ENCODE results near the gene CRYBB3. TPM values are rescaled to one million over a fixed set of nuclear protein-coding genes. Genes with fewer than 3 reads are reported as not detected.
A peak's percentile ranks its signal among the peaks of the same experiment; 100 is the strongest.
"Not testable (repeated sequence)": the region's sequence is repeated elsewhere in the genome, so short reads cannot be mapped to it uniquely, and the experiment has no call there.

CRYBB3 gene
- total RNA-seq, 1 donor from 2014 or later = not detected

DNA sequence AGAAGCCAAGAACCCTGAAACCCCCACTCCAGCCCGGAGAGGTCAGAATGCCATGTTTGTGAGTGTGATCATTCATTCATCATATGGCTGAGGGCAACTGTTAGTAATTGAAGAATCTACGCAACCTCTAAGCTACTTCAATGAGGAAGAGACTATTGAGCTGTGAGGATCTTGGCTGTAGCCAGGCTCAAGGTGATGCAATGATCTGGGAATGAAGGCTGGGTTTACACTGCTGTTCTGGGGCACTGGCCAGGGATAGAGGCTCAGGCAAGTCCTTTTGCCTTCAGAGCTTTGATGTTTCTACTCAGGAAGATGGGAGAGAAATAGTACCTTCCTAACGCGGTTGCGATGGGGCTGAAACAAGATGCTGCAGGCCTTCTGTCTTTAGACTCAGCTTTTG, 32.6 kb downstream of the CRYBB3 start:
- no peak for ATAC-seq
- no peak for DNase-seq
- intact Hi-C loops (cut with micrococcal nuclease) = no loop called here

DNA sequence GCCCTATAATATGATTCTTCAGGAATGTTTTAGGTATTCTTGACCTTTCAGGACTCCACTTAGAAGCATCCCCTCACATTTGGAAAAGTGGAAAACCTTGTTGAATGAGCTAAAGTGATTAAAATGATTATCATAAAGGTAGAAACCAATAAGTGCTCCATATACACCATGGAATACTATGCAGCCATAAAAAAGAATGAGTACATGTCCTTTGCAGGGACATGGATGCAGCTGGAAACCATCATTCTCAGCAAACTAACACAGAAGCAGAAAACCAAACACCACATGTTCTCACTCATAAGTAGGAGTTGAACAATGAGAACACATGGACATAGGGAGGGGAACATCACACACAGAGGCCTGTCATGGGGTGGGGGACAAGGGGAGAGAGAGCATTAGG, 34.0 kb downstream of the CRYBB3 start:
- ATAC-seq, DNase-seq: not testable (repeated sequence)

DNA sequence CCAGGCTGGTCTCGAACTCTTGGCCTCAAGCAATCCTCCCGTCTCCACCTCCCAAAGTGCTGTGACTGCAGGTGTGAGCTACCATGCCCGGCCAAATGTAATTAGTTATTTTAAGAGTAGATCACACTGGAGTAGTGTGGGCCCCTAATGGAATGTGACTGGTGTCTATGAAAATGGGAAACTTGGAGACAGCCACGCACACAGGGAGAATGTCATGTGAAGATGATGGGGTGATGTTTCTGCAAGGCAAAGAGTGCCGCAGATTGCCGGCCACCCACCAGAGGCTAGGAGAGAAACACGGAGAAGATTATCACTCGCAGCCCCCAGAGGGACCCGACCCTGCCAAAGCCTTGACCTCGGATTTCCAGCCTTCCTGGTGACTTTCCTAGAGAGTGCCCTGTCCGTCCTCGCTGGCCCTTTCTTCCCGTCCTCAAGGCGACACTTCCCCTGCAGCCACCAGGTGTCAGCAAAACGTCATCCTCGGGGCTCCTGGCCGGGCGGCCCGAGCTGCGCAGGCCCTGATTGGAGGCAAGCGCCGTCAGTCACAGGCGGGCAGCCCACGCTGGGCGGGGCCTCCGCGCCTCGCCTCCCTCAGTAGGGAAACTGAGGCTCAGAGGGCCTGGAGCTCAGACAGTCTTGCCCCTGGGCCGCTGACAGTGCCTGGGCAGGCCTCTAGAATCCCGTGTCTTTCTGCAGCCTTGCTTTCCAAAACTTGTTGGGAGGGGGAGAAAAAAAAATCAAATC, 36.1 kb downstream of the CRYBB3 start:
- peak; percentile 94 for ATAC-seq
- DNase-seq = peak; percentile 86
- intact Hi-C loops (cut with micrococcal nuclease) = no loop called here

More for the DNA sequence above, 34.0 kb downstream of the CRYBB3 start:
- intact Hi-C loops (cut with micrococcal nuclease) = not testable (repeated sequence)

DNA sequence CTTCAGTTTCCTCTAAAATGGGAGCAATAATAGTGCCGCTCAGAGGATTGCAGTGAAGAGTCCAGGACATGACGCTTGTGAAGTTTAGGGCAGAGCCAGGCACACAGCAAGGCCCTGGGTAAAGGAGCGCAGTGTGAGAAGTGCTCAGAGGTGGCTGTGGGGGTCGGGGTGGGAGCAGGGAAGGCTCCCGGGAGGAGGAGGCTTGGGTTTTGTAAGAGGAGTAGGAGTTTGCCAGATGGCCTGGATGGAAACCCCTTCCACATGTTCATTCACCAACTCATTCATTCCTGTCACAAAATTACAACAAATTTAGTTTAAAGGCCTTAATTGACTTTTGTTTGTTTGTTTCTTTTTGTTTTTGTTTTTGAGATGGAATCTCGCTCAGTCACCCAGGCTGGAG, 36.8 kb downstream of the CRYBB3 start:
- intact Hi-C loops (cut with micrococcal nuclease) = no loop called here
- DNase-seq = no peak
- ATAC-seq = no peak

DNA sequence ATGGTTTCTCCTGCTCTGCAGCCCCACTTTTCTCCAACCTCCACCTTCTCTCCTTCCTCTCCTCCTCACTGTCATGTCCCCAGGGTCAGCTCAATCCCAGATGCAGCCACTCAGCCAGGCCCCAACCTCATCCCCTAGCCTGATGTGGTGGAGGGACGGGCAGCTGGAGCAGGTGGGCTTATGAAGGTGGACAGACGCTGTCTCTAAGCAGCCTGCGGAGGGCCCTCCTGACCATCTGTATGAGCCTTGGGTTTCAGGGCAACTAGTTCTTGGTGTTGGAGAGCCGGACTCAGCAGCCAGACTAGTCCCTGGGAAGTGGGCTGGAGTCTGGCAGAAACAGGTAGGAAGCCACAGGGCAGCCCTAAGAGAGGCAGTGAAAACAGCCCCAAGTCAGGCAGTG, 37.8 kb downstream of the CRYBB3 start:
- ATAC-seq (no peak), DNase-seq (no peak)
- intact Hi-C loops (cut with micrococcal nuclease) = no loop called here

DNA sequence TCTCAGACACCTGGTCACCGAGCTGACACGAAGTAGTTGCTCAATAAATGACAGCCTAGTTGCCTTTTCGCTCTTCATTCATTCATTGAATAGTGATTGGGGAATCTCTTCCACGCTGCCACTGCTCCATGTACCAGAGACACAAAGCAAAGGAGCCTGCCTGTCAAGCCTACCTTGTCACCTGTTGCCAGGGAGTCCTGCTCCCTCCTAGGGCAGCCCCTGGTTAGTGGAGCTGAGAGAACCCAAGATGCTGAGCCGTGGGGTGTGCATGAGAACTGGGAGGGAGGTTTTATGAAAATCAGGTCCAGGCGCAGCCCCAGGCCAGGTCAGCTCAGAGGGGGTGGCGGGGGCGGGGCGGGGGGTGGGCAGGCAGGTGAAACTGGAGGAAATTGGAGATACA, 38.4 kb downstream of the CRYBB3 start:
- DNase-seq; ATAC-seq; intact Hi-C loops (cut with micrococcal nuclease): not testable (repeated sequence)

DNA sequence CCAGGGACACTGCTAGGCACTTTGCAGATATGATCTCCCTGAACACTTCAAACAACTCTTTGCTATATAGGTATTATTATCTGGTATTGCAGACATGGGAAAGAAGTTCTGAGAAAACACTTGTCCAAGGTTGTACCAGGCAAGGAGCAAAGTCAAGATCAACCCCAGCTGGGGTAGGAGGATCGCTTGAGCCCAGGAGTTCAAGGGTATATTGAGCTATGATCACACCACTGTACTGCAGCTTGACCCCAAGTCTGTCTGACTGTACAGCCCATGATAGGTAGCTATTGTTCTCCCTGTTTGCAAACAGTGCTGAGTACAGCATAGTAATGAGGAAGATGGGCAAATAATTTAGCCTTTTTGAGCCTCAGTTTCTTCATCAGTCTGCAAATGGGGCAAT, 55.5 kb downstream of the CRYBB3 start:
- DNase-seq; intact Hi-C loops (cut with micrococcal nuclease): not testable (repeated sequence)

More for the DNA sequence above, 55.5 kb downstream of the CRYBB3 start:
- not testable (repeated sequence) for ATAC-seq

Other genes starting within 250 kb of the CRYBB3 start
- 11.6 TPM for gene KIAA1671, start 247.1 kb upstream of the CRYBB3 start, total RNA-seq
- not detected for gene CRYBB2, start 19.8 kb downstream of the CRYBB3 start, total RNA-seq